ENCODE measurements around the gene THG1L.
A peak's percentile ranks its signal among the peaks of the same experiment; 100 is the strongest.
"Not testable (repeated sequence)": the region's sequence is repeated elsewhere in the genome, so short reads cannot be mapped to it uniquely, and the experiment has no call there.

THG1L gene

DNA sequence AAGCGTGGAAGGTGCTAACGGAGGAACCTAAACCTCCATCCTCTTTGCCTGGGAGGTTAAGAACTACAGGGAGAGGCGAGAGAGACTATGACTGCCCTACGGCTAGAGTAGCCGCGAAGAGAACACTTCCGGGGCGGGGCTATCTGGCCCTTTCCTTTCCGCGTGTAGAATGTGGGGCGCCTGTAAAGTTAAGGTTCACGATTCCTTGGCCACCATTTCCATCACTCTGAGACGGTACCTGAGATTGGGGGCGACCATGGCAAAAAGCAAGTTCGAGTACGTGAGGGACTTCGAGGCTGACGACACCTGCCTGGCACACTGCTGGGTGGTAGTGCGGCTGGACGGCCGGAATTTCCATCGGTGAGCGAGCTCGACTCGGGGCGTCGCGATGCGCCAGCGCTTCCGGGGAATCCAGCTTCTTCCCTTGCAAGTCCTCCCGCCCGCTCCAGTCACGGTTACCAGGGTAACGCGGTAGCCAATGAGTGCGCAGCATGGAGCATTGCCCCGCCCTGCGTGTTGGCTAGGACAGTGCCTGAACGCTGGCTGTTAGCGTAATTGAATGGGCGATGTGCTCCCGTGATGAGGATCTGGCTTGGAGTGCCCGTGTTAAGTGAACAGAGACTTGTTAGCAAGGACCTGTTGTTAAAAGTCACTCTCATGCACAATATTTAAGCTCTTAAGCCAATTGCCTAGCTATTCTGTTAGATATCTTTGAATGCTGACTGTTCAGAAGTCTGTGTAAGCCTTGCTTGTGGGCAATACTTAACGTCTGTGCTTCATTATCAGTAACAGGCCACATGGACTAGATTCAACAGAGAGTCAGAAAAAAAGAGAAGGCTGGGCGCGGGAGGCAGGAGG lies at the start of gene THG1L:
Gene THG1L, plus strand, starts transcription at position 149 of the 858 bp plus-strand sequence. Its CDS starts 21 bp downstream, at position 170.
- peak; percentile 99 for DNase-seq

GRCh38 chr5:157682257-157682656 lies 49.0 kb upstream of the THG1L start:
- no peak for DNase-seq

GRCh38 chr5:157686276-157687197 lies 44.7 kb upstream of the THG1L start:
- not testable (repeated sequence) for DNase-seq

GRCh38 chr5:157687198-157687554 lies 44.0 kb upstream of the THG1L start:
- DNase-seq, result no peak

DNA sequence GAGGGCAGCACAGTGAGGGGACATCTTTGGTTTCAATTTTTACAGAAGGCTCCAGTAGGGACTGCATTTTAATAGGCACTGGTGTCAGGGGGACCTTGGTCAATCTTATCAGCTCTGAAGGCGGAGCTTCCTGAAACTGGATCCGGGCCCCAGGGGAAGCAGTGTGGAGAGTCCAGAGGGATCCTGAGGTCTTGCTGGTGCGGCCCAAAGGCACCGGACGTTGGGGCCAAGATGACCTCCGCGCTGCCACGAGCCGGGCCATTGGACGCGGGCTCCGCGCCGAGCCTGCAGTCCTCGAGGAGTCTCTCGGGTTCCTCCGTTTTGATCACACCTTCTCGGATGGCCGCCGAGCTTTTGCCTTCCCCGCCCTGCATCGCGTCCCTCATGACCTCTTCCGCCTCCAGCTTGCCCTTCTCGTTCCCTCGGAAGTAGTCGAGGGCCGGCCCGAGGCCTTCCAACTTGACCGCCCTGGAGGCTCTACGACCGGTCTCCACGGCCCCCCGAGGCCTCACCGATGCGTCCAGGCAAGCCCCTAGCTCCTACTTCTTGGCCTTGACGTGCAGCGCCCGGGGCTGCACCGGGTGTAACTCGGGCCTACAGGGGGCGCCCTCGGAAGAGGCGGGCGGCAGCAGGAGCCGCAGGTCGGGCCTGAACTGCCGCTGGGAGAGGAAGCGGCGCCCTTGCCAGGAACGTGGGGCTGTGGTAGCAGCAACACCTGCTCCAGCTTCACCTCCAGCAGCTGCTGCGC lies 41.1 kb upstream of the THG1L start:
- DNase-seq, result peak in 1 of 2 donors; percentile 47

- no peak for DNase-seq
These were observed 40.4 kb upstream of the THG1L start for GRCh38 chr5:157690690-157691433.

DNA sequence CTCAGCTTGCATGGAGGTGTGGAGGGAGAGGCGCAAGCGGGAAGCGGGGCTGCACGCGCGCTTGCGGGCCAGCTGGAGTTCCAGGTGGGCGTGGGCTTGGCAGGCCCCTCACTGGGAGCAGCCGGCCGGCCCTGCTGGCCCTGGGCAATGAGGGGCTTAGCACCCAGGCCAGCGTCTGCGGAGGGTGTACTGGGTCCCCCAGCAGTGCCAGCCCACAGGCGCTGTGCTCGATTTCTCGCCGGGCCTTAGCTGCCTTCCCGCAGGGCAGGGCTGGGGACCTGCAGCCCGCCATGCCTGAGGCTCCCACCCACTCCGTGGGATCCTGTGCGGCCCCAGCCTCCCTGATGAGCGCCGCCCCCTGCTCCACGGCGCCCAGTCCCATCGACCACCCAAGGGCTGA lies 37.4 kb upstream of the THG1L start:
- DNase-seq, result not testable (repeated sequence)

GRCh38 chr5:157696154-157696553 lies 35.1 kb upstream of the THG1L start:
- DNase-seq, result not testable (repeated sequence)

- not testable (repeated sequence) for DNase-seq
These were observed 32.5 kb upstream of the THG1L start for GRCh38 chr5:157698674-157699073.

GRCh38 chr5:157703736-157704135 lies 27.5 kb upstream of the THG1L start:
- no peak for DNase-seq

DNA sequence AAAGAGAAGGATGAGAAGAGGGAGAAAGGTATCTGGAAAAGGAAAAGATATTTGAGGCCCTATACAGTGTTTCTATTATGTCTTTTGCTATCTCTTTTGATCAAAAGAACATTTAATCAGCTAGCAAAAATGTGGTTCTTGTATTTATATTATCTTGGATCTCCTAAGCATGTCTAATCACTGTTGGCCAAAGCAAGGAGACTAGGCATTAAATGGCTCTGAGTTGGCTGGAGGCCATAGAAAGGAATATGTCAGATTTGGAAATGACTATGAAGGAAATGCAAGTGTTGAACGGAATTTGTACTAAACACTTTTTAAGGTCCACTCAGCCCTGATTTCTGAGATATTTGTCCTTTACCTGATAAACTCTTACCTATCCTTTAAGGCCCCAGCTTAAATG lies 22.4 kb upstream of the THG1L start:
- no peak for DNase-seq

DNA sequence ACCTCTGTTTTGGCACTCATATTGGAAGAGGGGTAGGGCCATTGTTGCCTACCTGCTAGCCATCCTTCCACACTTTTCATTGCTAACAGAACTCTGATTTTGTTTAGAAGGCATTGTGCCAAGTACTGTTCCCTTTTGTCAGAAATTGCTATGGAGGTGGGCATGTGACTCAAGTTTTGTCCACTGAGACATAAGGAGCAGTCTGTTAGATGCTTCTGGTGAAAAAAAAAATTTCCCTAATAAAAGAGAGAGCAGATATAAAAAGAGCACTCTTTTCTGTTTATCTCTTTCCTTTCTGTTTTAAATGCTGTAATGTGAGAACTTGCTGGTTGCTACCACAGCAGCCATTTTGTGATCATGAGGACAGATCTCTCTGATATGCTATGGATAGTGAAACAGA lies 21.9 kb upstream of the THG1L start:
- no peak for DNase-seq

DNA sequence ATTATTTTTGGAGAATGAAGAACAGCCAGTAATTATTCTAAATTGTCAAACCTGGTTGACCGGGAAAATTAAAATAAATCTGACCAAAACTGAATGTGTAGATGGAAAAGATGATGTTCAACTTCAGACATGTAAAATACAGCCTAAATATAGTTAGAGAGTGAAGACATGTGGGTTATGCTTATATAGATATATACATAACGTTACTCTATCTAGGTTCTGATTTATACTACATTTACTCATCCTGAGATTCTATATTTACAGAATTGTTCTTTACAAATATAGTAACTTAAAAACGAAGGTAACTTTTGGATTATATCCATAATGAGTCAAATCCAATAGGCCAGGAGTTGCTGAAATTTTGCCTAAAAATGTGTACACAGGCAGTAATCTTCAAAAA lies 20.8 kb upstream of the THG1L start:
- DNase-seq, result no peak

DNA sequence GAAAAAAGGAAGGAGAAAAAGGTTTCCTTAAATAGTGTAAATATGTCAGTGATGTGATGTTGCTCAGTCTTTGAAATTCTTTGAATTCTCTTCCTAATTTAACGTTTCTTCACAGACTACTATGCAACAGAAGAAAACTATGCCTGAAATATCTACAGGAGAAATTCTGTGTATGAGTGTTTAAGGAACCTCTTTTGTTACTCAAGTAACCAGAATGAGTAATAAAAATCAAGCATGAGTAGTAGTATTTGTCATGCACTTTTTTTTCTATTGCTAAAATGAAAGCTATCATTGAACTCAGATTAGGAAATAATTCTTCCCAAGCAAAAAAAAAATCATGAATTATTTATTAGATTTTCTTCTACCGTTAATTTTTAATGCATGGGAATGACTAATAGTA lies 20.3 kb upstream of the THG1L start:
- DNase-seq, result no peak

DNA sequence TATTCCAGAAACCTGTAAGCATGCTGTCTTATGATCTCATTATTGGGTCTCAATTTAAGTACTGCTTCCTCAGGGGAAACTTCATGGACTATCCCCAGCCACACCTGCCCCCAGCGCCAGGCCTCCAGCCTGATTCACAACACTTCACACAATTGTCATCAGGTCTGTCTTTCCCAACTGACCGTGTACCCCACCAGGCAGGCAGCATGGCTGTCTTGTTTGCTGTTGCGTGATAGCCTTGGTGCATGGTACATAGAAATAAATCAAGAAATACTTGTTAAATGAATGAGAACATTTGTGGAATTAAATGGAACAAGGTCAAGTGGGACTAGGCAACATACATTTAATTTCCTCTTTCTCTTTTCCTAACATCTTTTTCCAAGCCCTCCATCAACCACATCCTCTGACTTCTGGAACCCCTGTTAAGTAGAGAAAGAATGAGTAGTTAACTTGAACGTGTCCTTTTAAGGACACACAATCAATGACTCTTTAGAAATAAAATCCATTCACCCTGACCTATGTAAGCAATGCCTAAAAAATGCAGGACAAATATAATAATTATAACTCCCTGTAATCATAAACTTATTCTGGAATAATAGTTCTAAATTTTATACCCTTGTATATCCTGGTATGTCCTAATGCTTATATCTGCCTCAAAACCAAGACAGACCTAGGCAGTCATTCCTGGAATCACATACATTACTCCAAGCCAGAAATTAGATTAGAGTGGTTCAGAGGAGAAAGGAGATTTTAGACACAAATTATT lies 17.2 kb upstream of the THG1L start:
- DNase-seq, result no peak

DNA sequence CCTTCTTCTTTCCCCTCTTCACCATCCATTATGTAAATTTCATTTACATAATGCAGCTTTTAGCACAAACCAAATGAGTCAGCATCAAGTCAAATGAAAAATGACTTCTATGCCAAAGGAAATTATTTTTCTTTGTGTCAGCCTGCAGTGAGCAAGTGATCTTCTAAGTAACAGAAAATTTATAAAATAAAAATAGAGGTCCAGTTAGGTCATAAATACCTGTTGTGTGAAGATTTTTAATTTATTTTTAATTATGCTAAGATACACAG lies 16.7 kb upstream of the THG1L start:
- no peak for DNase-seq

DNA sequence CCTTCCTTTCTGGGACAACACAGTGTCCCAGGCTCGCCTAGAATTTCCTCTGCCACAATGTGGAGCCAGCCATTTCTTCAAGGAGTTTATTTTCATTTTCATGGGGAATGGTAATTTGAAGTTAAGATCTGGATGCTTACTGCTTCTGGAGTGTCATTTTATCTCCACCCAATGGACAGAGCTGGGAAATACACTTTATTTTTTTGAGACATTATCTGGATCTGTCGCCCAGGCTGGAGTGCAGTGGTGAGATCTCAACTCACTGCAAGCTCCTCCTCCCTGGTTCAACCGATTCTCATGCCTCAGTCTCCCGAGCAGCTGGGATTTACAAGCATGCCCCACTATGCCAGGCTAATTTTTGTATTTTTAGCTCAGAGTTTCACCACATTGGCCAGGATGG lies 12.7 kb upstream of the THG1L start:
- DNase-seq, result no peak

DNA sequence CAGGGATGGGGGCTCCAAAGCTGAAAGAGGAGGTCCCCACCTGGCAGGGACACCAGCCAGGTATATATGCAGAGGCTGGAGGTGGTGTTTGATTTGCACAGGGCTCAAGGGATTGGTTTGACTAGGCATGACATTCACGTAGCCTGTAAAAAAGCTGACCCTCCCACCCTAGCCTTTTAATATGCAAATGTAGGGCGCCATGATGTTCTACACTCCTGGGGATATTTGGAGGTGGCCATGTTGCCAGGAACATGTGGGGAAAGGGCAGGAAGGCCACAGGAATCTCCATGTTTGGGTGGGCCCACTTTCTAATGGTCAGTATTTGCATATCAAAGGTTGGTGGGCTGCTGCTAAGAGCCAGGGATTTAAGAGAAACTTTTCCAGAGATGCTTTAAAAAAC lies 12.0 kb upstream of the THG1L start:
- no peak for DNase-seq

DNA sequence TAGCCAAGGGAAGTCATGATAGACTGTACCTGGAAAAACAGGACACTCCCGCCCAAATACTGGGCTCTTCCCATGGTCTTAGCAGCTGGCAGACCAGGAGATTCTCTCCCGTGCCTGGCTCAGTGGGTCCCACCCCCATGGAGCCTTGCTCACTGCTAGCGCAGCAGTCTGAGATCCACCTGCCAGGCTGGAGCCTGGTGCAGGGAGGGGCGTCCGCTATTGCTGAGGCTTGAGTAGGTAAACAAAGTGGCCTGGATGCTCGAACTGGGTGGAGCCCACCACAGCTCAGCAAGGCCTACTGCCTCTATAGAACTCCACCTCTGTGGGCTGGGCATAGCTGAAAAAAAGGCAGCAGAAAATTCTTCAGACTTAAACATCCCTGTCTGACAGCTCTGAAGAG lies 10.1 kb upstream of the THG1L start:
- DNase-seq, result no peak

GRCh38 chr5:157722895-157723294 lies 8.3 kb upstream of the THG1L start:
- not testable (repeated sequence) for DNase-seq

DNA sequence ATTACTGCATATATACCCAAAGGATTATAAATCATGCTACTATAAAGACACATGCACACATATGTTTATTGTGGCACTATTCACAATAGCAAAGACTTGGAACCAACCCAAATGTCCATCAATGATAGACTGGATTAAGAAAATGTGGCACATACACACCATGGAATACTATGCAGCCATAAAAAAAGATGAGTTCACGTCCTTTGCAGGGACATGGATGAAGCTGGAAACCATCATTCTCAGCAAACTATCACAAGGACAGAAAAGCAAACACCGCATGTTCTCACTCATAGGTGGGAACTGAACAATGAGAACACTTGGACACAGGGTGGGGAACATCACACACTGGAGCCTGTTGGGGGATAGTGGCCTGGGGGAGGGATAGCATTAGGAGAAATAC lies 4.6 kb upstream of the THG1L start:
- not testable (repeated sequence) for DNase-seq

DNA sequence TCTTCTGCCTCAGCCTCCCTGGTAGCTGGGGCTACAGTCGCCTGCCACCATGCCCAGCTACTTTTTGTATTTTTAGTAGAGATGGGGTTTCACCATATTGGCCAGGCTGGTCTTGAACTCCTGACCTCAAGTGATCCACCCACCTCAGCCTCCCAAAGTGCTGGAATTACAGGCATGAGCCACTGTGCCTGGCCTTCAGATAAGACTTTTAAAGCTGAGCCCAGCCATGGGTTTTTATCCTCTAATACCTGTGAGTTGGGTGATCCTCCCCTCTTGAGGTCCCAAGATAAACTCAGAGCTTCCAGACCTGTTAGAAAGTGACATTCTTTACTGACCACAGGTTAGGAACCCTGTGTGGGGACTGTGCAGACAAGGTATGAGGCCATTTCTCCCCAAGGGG lies 3.4 kb upstream of the THG1L start:
- not testable (repeated sequence) for DNase-seq

Data from stimulated activated CD4-positive, alpha-beta T cell treated with anti-CD3 and anti-CD28 coated beads, Interleukin-2, amount 100 ng/mL, for 24 hours (primary cell).